ENCODE measurements around the gene NFE2. TPM values are rescaled to one million over a fixed set of nuclear protein-coding genes. Genes with fewer than 3 reads are reported as not detected.
"Not testable (repeated sequence)": the region's sequence is repeated elsewhere in the genome, so short reads cannot be mapped to it uniquely, and the experiment has no call there.

NFE2 gene
- total and polyA plus RNA-seq, 4 donors: 0.28 to 3.3 (median 3.2) TPM; not detected in 1

DNA sequence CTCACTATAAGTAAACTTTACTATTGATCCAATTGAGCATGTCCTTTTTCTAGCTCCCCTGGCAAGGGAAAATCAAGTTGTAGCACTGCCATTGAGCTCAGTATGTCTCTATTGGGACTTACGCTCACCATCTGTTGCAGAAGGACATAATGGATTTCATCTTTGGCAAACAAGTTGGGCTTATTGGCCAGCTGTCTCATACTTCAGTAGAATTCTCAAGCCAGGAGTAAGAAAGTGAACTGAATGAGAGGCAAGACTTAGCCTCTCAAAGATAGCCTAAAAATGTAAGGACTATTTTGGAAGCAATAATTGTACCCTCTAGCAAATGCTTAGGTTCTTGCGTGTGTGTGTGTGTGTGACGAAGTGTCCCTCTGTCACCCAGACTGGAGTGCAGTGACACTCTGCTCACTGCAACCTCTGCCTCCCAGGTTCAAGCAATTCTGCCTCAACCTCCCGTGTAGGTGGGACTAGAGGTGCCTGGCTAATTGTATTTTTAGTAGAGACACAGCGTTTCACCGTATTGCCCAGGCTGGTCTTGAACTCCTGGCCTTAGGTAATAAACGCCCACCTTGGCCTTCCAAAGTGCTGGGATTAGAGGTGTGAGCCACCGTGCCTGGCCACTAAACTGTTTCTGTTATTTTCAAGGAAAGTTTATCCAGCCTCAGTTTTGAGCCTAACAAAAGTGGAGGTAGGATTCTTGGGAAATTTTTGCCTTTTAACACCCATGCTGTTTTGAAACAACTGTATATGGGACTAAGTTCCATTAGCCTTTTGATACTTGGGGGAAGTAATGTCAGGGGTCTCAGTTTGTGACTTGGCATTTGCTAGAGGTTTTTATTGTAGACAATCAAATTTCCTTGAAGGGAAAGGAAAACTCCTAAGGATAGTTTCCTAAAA lies 13.3 kb downstream of the NFE2 start:
- peak in 1 of 2 donors; percentile 20 for DNase-seq
- H3K4me3 ChIP-seq (ENCODE audit: low read length in 2 of 2): no peak overlapping the region
- peaks cover 5 to 11% of the 10 kb centered on the region in 2 donors for H3K36me3 ChIP-seq (ENCODE audit: control insufficient read depth in 1 of 2, insufficient read depth in 2 of 2, low read length in 1 of 2)
- no peaks in the 10 kb centered on the region for H3K9me3 ChIP-seq (ENCODE audit: control insufficient read depth, low read length)
- no peak overlapping the region for H3K27ac ChIP-seq (ENCODE audit: low read depth in 1 of 2, low read length in 2 of 2)
- no peaks in the 10 kb centered on the region for H3K4me1 ChIP-seq (ENCODE audit: control insufficient read depth in 1 of 2, insufficient read depth in 2 of 2, low read length in 2 of 2)
- no peak for ATAC-seq (ENCODE audit: low FRiP score)
- no peaks in the 10 kb centered on the region for H3K27me3 ChIP-seq (ENCODE audit: control insufficient read depth in 1 of 2, insufficient read depth in 2 of 2, low read length in 1 of 2)
- 60 to 62% methylated on average over 8 of the region's 8 CpGs for WGBS, 2 donors
- intact Hi-C loops (cut with DNase I): loop anchor here in 1 of 2 donors (5.0 kb wide), 1 partner anchor 35 kb away; no protein-coding TSS in a partner anchor

DNA sequence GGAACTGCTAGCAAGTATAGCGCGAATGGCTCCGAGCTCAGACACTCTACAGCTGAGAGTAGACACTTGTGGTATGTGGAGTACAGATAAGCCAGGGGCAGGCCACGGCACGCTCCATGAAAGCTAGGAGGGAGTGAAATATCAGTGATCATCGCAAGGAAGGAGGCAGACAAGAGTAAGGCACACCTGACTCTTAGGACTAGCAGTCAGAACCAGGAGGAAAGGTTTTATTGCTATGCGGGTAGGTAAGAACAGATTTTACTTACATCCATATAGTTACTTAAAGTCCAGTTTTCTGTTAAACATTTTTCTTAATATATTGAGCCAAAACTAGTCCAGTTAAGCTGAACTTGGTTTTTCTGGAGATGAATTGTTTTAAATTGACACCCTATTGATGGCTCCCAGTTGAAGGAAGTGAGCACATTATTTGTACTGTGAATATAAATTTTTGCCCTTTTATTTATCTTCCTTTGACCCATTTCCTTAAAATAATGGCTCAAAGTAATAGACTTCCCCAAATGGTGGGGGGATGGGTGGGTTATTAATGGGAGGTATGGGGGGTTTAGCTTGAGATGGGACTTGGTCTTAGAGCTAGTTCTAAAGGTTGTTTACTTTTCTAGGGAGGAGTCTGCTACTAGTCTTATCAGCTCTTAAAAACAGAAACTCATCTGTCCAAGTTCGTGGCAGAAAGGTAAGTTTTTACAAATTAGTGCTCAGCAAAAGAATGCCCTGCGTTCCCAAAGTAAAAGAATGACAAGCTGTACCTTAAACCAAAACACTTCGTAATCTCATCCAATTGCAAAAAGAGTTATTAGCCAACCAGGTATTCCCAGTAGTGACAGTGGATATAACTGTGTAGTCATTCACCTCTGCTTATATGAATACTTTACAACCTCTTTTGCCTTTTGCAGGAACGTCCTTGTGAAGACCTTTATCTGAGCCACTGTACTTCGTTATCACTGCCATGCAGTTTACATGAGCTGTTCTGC lies 14.5 kb downstream of the NFE2 start:
- Histone ChIP-seq H3K4me1 (ENCODE audit: control insufficient read depth in 1 of 2, insufficient read depth in 2 of 2, low read length in 2 of 2) (no peaks in the 10 kb centered on the region), H3K4me3 (ENCODE audit: low read length in 2 of 2) (no peak overlapping the region), H3K27ac (ENCODE audit: low read depth in 1 of 2, low read length in 2 of 2) (peak overlapping the region; percentile 4 to 36), H3K36me3 (ENCODE audit: control insufficient read depth in 1 of 2, insufficient read depth in 2 of 2, low read length in 1 of 2) (peaks cover 5 to 12% of the 10 kb centered on the region in 2 donors), H3K9me3 (ENCODE audit: control insufficient read depth, low read length) (no peaks in the 10 kb centered on the region), H3K27me3 (ENCODE audit: control insufficient read depth in 1 of 2, insufficient read depth in 2 of 2, low read length in 1 of 2) (no peaks in the 10 kb centered on the region)
- 50 to 52% methylated on average over 12 of the region's 12 CpGs for WGBS, 2 donors
- no peak for DNase-seq
- ATAC-seq (ENCODE audit: low FRiP score): no peak
- intact Hi-C loops (cut with DNase I): loop anchor here in 1 of 2 donors (5.0 kb wide), 1 partner anchor 34 kb away; no protein-coding TSS in a partner anchor

DNA sequence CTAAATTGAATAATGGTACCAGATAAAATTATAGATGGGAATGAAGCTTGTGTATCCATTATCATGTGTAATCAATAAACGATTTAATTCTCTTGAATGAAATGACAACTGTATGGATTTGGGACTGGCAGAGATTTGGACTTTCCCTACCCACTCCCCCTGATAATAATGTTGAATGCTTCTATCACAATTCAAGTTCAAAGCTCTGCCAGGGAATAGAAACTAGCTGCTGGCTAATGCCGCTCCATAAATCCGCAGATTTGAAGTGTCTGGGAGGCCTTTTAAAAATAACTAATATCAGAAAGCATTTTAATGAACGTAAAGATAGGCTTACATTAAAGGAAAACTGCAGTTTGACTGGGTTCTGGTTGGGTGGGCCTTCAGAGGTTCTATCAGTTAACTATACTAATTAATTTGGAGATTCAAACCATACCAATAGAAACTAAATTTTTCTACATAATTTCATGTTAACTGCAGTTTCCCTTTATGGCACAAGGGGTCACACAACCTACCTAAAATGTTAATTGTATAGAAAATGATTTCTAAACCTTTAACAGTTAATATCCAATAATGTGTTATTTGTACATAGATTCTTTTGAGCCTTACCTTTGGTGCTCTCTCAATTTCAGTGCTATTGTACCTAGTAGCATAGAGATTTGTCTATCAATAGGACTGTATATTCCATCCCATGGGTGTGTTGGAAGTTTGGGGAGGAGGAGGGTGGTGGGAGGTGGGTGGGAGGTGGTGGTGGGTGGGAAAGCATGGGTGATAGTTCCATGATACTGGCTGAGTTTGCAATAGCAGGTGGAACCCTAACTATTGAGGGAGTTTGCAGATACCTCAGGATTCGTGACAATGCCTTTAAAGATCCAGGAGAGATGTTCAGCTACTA lies 15.4 kb downstream of the NFE2 start:
- peak overlapping the region; percentile 4 to 36 for H3K27ac ChIP-seq (ENCODE audit: low read depth in 1 of 2, low read length in 2 of 2)
- WGBS, 2 donors: 47 to 53% methylated on average over 5 of the region's 5 CpGs
- H3K4me3 ChIP-seq (ENCODE audit: low read length in 2 of 2): no peak overlapping the region
- H3K27me3 ChIP-seq (ENCODE audit: control insufficient read depth in 1 of 2, insufficient read depth in 2 of 2, low read length in 1 of 2): no peaks in the 10 kb centered on the region
- H3K36me3 ChIP-seq (ENCODE audit: control insufficient read depth in 1 of 2, insufficient read depth in 2 of 2, low read length in 1 of 2): peaks cover 5 to 12% of the 10 kb centered on the region in 2 donors
- H3K4me1 ChIP-seq (ENCODE audit: control insufficient read depth in 1 of 2, insufficient read depth in 2 of 2, low read length in 2 of 2): no peaks in the 10 kb centered on the region
- ATAC-seq (ENCODE audit: low FRiP score) (no peak), DNase-seq (no peak)
- no peaks in the 10 kb centered on the region for H3K9me3 ChIP-seq (ENCODE audit: control insufficient read depth, low read length)
- intact Hi-C loops (cut with DNase I): loop anchor here in 1 of 2 donors (5.0 kb wide), 1 partner anchor 33 kb away; no protein-coding TSS in a partner anchor

DNA sequence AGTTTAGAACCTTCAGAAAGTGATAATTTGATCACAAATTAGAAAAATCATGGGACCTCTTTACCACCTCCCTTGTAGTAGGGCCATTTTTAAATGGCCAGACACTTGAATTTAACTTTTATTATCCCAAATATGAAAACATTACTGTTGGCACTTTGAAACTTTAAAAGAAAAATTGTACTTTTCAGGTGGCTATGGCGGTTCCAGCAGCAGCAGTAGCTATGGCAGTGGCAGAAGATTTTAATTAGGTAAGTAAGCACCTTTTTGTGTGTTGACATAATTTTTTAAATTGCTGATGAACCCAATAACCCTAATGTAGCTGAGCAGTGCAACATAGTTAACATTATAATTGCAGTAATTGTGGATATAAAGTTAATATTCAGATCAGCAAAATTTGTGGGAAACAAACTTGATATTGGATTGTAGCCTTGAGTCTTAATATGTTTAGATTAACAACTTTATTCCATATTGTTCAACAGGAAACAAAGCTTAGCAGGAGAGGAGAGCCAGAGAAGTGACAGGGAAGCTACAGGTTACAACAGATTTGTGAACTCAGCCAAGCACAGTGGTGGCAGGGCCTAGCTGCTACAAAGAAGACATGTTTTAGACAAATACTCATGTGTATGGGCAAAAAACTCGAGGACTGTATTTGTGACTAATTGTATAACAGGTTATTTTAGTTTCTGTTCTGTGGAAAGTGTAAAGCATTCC lies 16.6 kb downstream of the NFE2 start:
- WGBS, 2 donors: 27 to 37% methylated on average over 1 of the region's 2 CpGs
- H3K27ac ChIP-seq (ENCODE audit: low read depth in 1 of 2, low read length in 2 of 2): not testable (repeated sequence)

DNA sequence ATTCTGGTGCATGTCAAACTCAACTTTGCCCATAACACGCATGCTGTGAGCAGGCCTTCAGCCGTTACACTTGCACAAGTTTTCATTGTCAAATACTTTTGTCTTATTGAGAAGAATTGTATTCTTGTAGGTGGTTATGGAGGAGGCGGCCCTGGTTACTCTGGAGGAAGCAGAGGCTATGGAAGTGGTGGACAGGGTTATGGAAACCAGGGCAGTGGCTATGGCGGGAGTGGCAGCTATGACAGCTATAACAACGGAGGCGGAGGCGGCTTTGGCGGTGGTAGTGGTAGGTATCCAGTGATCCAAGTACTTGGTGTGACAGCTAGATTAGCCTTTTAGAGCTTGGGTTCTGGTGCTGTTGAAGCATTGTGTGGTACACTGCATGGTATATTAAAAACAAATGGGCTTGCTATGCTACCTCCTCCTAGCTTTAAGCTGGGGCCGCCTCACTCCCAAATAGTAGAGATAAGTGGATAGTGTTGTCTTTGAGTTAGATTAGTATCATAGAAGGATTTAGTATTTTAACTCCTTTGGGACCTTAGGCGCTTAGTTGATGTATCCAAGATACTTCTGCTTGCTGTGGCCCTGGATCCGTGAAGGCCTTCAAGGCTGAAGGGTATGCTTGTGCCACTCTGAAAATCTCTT lies 17.7 kb downstream of the NFE2 start:
- no peak overlapping the region for H3K27ac ChIP-seq (ENCODE audit: low read depth in 1 of 2, low read length in 2 of 2)
- no peaks in the 10 kb centered on the region for H3K4me1 ChIP-seq (ENCODE audit: control insufficient read depth in 1 of 2, insufficient read depth in 2 of 2, low read length in 2 of 2)
- intact Hi-C loops (cut with DNase I): no loop called here
- H3K36me3 ChIP-seq (ENCODE audit: control insufficient read depth in 1 of 2, insufficient read depth in 2 of 2, low read length in 1 of 2): peaks cover 5 to 12% of the 10 kb centered on the region in 2 donors
- DNase-seq (peak in 1 of 2 donors; percentile 57), ATAC-seq (ENCODE audit: low FRiP score) (no peak)
- H3K4me3 ChIP-seq (ENCODE audit: low read length in 2 of 2): no peak overlapping the region
- H3K27me3 ChIP-seq (ENCODE audit: control insufficient read depth in 1 of 2, insufficient read depth in 2 of 2, low read length in 1 of 2): no peaks in the 10 kb centered on the region
- no peaks in the 10 kb centered on the region for H3K9me3 ChIP-seq (ENCODE audit: control insufficient read depth, low read length)
- 29 to 31% methylated on average over 11 of the region's 11 CpGs for WGBS, 2 donors

More for the DNA sequence above, 16.6 kb downstream of the NFE2 start:
- H3K4me1 ChIP-seq (ENCODE audit: control insufficient read depth in 1 of 2, insufficient read depth in 2 of 2, low read length in 2 of 2); ATAC-seq (ENCODE audit: low FRiP score); H3K27me3 ChIP-seq (ENCODE audit: control insufficient read depth in 1 of 2, insufficient read depth in 2 of 2, low read length in 1 of 2); DNase-seq; H3K4me3 ChIP-seq (ENCODE audit: low read length in 2 of 2); intact Hi-C loops (cut with DNase I); H3K9me3 ChIP-seq (ENCODE audit: control insufficient read depth, low read length): not testable (repeated sequence)
- peaks cover 5 to 12% of the 10 kb centered on the region in 2 donors for H3K36me3 ChIP-seq (ENCODE audit: control insufficient read depth in 1 of 2, insufficient read depth in 2 of 2, low read length in 1 of 2)

DNA sequence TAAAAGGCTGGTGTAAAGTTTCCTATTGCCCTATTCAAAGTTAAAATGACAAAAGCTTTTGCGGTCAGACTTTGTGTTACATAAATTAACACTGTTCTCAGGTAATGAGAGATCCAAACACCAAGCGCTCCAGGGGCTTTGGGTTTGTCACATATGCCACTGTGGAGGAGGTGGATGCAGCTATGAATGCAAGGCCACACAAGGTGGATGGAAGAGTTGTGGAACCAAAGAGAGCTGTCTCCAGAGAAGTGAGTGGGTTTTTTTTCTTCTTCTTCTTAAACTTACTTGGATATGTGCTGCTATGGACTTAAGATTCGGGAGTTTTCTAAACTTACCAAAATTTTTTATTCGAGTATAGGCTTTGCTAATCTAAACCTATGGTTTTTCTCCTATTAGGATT lies 19.1 kb downstream of the NFE2 start:
- WGBS, 2 donors: 13 to 14% methylated on average over 4 of the region's 4 CpGs
- ATAC-seq (ENCODE audit: low FRiP score); H3K4me1 ChIP-seq (ENCODE audit: control insufficient read depth in 1 of 2, insufficient read depth in 2 of 2, low read length in 2 of 2); H3K27ac ChIP-seq (ENCODE audit: low read depth in 1 of 2, low read length in 2 of 2); H3K27me3 ChIP-seq (ENCODE audit: control insufficient read depth in 1 of 2, insufficient read depth in 2 of 2, low read length in 1 of 2); H3K9me3 ChIP-seq (ENCODE audit: control insufficient read depth, low read length); intact Hi-C loops (cut with DNase I); DNase-seq; H3K36me3 ChIP-seq (ENCODE audit: control insufficient read depth in 1 of 2, insufficient read depth in 2 of 2, low read length in 1 of 2): not testable (repeated sequence)
- H3K4me3 ChIP-seq (ENCODE audit: low read length in 2 of 2): peak overlapping the region; percentile 61 to 99

DNA sequence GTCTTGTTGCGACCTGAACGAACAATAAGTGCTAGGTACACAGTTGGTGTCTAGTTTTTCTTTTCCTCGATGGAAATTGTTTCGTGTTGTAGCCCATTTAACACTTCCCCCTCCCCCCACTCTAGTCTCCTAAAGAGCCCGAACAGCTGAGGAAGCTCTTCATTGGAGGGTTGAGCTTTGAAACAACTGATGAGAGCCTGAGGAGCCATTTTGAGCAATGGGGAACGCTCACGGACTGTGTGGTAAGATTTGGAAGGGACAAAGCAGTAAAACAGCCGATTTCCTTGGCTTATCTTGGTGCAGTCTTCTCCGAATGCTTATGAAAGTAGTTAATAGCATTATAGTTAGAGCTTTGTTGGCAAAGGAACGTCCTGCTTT lies 19.6 kb downstream of the NFE2 start:
- DNase-seq; H3K36me3 ChIP-seq (ENCODE audit: control insufficient read depth in 1 of 2, insufficient read depth in 2 of 2, low read length in 1 of 2); H3K9me3 ChIP-seq (ENCODE audit: control insufficient read depth, low read length); H3K4me1 ChIP-seq (ENCODE audit: control insufficient read depth in 1 of 2, insufficient read depth in 2 of 2, low read length in 2 of 2); ATAC-seq (ENCODE audit: low FRiP score); H3K27me3 ChIP-seq (ENCODE audit: control insufficient read depth in 1 of 2, insufficient read depth in 2 of 2, low read length in 1 of 2); intact Hi-C loops (cut with DNase I): not testable (repeated sequence)
- peak overlapping the region in 1 of 2 donors; percentile 86 for H3K27ac ChIP-seq (ENCODE audit: low read depth in 1 of 2, low read length in 2 of 2)
- peak overlapping the region; percentile 61 to 99 for H3K4me3 ChIP-seq (ENCODE audit: low read length in 2 of 2)
- 0% methylated on average over 10 of the region's 10 CpGs for WGBS, 2 donors

Data from aorta (tissue), 5 donors.